Measurements from ENCODE around the gene STAT6.

Gene STAT6

GRCh38 chr12:57150400-57151000 lies 39.3 kb upstream of the STAT6 start:
- no peak overlapping the region for H3K27ac Mint-ChIP-seq
- no peaks in the 10 kb centered on the region for H3K27me3 Mint-ChIP-seq
- no peaks in the 10 kb centered on the region for H3K9me3 Mint-ChIP-seq
- no peaks in the 10 kb centered on the region for H3K4me1 Mint-ChIP-seq (ENCODE audit: low read depth)
- H3K36me3 Mint-ChIP-seq (ENCODE audit: low read depth) = no peaks in the 10 kb centered on the region
- H3K4me3 Mint-ChIP-seq = no peak overlapping the region
- no peak for DNase-seq

GRCh38 chr12:57149245-57149900 lies 38.2 kb upstream of the STAT6 start:
- no peaks in the 10 kb centered on the region for H3K4me1 Mint-ChIP-seq (ENCODE audit: low read depth)
- DNase-seq = no peak
- H3K27me3 Mint-ChIP-seq = no peaks in the 10 kb centered on the region
- no peaks in the 10 kb centered on the region for H3K36me3 Mint-ChIP-seq (ENCODE audit: low read depth)
- no peak overlapping the region for H3K4me3 Mint-ChIP-seq
- H3K9me3 Mint-ChIP-seq = no peaks in the 10 kb centered on the region
- no peak overlapping the region for H3K27ac Mint-ChIP-seq

GRCh38 chr12:57148469-57149244 lies 37.5 kb upstream of the STAT6 start:
- DNase-seq = no peak
- Mint-ChIP-seq H3K4me3 (no peak overlapping the region), H3K27me3 (no peaks in the 10 kb centered on the region), H3K27ac (no peak overlapping the region), H3K4me1 (ENCODE audit: low read depth) (no peaks in the 10 kb centered on the region), H3K36me3 (ENCODE audit: low read depth) (no peaks in the 10 kb centered on the region), H3K9me3 (no peaks in the 10 kb centered on the region)

- no peak for DNase-seq
- Mint-ChIP-seq H3K4me1 (ENCODE audit: low read depth) (peaks cover 6% of the 10 kb centered on the region), H3K36me3 (ENCODE audit: low read depth) (no peaks in the 10 kb centered on the region), H3K27ac (no peak within 1 kb of the TSS), H3K4me3 (no peak within 1 kb of the TSS), H3K9me3 (no peaks in the 10 kb centered on the region), H3K27me3 (no peaks in the 10 kb centered on the region)
Observed at GRCh38 chr12:57146961-57147944, 36.1 kb upstream of the STAT6 start, which contains the start of gene LRP1-AS. Gene LRP1-AS, minus strand, starts transcription at chr12:57147619.

GRCh38 chr12:57146092-57146491 lies 34.9 kb upstream of the STAT6 start:
- no peaks in the 10 kb centered on the region for H3K27me3 Mint-ChIP-seq
- no peak overlapping the region for H3K4me3 Mint-ChIP-seq
- H3K27ac Mint-ChIP-seq = no peak overlapping the region
- DNase-seq = no peak
- H3K9me3 Mint-ChIP-seq = no peaks in the 10 kb centered on the region
- no peaks in the 10 kb centered on the region for H3K36me3 Mint-ChIP-seq (ENCODE audit: low read depth)
- peaks cover 6% of the 10 kb centered on the region for H3K4me1 Mint-ChIP-seq (ENCODE audit: low read depth)

GRCh38 chr12:57145460-57146059 lies 34.4 kb upstream of the STAT6 start:
- Mint-ChIP-seq H3K27me3 (no peaks in the 10 kb centered on the region), H3K36me3 (ENCODE audit: low read depth) (no peaks in the 10 kb centered on the region), H3K4me3 (no peak overlapping the region), H3K9me3 (no peaks in the 10 kb centered on the region), H3K4me1 (ENCODE audit: low read depth) (peaks cover 6% of the 10 kb centered on the region), H3K27ac (no peak overlapping the region)
- no peak for DNase-seq

- DNase-seq = no peak
- H3K36me3 Mint-ChIP-seq (ENCODE audit: low read depth) = no peaks in the 10 kb centered on the region
Observed at GRCh38 chr12:57143454-57143853, 32.3 kb upstream of the STAT6 start.

GRCh38 chr12:57142727-57143126 lies 31.6 kb upstream of the STAT6 start:
- Mint-ChIP-seq H3K4me1 (ENCODE audit: low read depth) (peaks cover 6% of the 10 kb centered on the region), H3K4me3 (no peak overlapping the region), H3K36me3 (ENCODE audit: low read depth) (no peaks in the 10 kb centered on the region), H3K9me3 (no peaks in the 10 kb centered on the region), H3K27ac (no peak overlapping the region), H3K27me3 (no peaks in the 10 kb centered on the region)
- DNase-seq = no peak

More at GRCh38 chr12:57143454-57143853, 32.3 kb upstream of the STAT6 start:
- H3K27ac Mint-ChIP-seq = no peak overlapping the region
- no peak overlapping the region for H3K4me3 Mint-ChIP-seq
- no peaks in the 10 kb centered on the region for H3K27me3 Mint-ChIP-seq
- H3K4me1 Mint-ChIP-seq (ENCODE audit: low read depth) = peaks cover 6% of the 10 kb centered on the region
- no peaks in the 10 kb centered on the region for H3K9me3 Mint-ChIP-seq

- Mint-ChIP-seq H3K4me3 (no peak overlapping the region), H3K9me3 (no peaks in the 10 kb centered on the region), H3K27me3 (no peaks in the 10 kb centered on the region), H3K4me1 (ENCODE audit: low read depth) (peaks cover 6% of the 10 kb centered on the region), H3K27ac (no peak overlapping the region), H3K36me3 (ENCODE audit: low read depth) (no peaks in the 10 kb centered on the region)
- no peak for DNase-seq
Observed at GRCh38 chr12:57142121-57142520, 31.0 kb upstream of the STAT6 start.

GRCh38 chr12:57141249-57141648 lies 30.1 kb upstream of the STAT6 start:
- no peaks in the 10 kb centered on the region for H3K9me3 Mint-ChIP-seq
- H3K4me3 Mint-ChIP-seq = no peak overlapping the region

GRCh38 chr12:57139796-57140649 lies 28.9 kb upstream of the STAT6 start:
- Mint-ChIP-seq H3K27me3 (no peaks in the 10 kb centered on the region), H3K27ac (no peak overlapping the region), H3K36me3 (ENCODE audit: low read depth) (no peaks in the 10 kb centered on the region), H3K9me3 (no peaks in the 10 kb centered on the region), H3K4me1 (ENCODE audit: low read depth) (peaks cover 6% of the 10 kb centered on the region), H3K4me3 (no peak overlapping the region)
- no peak for DNase-seq

More at GRCh38 chr12:57141249-57141648, 30.1 kb upstream of the STAT6 start:
- no peak for DNase-seq
- Mint-ChIP-seq H3K27ac (no peak overlapping the region), H3K36me3 (ENCODE audit: low read depth) (no peaks in the 10 kb centered on the region), H3K4me1 (ENCODE audit: low read depth) (peaks cover 6% of the 10 kb centered on the region), H3K27me3 (no peaks in the 10 kb centered on the region)

GRCh38 chr12:57138526-57139272 lies 27.5 kb upstream of the STAT6 start:
- DNase-seq = no peak
- no peaks in the 10 kb centered on the region for H3K36me3 Mint-ChIP-seq (ENCODE audit: low read depth)
- no peaks in the 10 kb centered on the region for H3K27me3 Mint-ChIP-seq
- no peak overlapping the region for H3K4me3 Mint-ChIP-seq
- H3K4me1 Mint-ChIP-seq (ENCODE audit: low read depth) = peaks cover 6% of the 10 kb centered on the region
- H3K27ac Mint-ChIP-seq = no peak overlapping the region
- H3K9me3 Mint-ChIP-seq = no peaks in the 10 kb centered on the region
